Tibial nerve (tissue), 4 donors: ENCODE measurements around the gene TMEM253. TPM values are rescaled to one million over a fixed set of nuclear protein-coding genes. Genes with fewer than 3 reads are reported as not detected.

Experiments used
- DNase-seq, 2 donors: peaks; one replicate each; pipeline ENCODE4 v3.0.0-alpha.2; 2019; ENCODE audit warnings: low spot score in 2 of 2
- H3K27ac ChIP-seq, 4 donors: fragments of 200-600 bp; sonication (generic) in 3 of 4; one replicate each; pipeline ENCODE4 v1.5.1; 2017 to 2019; ENCODE audit warnings: mild to moderate bottlenecking in 1 of 4
- H3K27me3 ChIP-seq, 2 donors: fragments of 200-600 bp; sonication (generic) in 1 of 2; one replicate each; pipeline versions ENCODE4 v1.5.1 to v1.6.0; 2017 to 2019
- H3K36me3 ChIP-seq, 3 donors: fragments of 200-600 bp; sonication (generic); one replicate each; pipeline ENCODE4 v1.5.1; 2018 to 2019
- H3K4me1 ChIP-seq, 4 donors: fragments of 200-600 bp; sonication (generic) in 3 of 4; one replicate each; pipeline ENCODE4 v1.5.1; 2017 to 2019
- H3K4me3 ChIP-seq, 4 donors: fragments of 200-600 bp; sonication (generic) in 3 of 4; one replicate each; pipeline ENCODE4 v1.5.1; 2017 to 2019; ENCODE audit warnings: mild to moderate bottlenecking in 1 of 4, moderate library complexity in 1 of 4
- H3K9me3 ChIP-seq, 4 donors: fragments of 200-600 bp; sonication (generic) in 3 of 4; one replicate each; pipeline ENCODE4 v1.5.1; 2017 to 2019
- EP300 ChIP-seq, 2 donors: sonication (generic); formaldehyde crosslinking; IDR thresholded peaks; one replicate each; pipeline ENCODE4 v1.6.1; 2017; ENCODE audit warnings: antibody characterized with exemption in 2 of 2, mild to moderate bottlenecking in 1 of 2
- POLR2A ChIP-seq, 2 donors: fragments of 450-650 bp; IDR thresholded peaks; one replicate each; pipeline ENCODE4 v1.6.1; 2017; ENCODE audit warnings: antibody characterized with exemption in 2 of 2, mild to moderate bottlenecking in 2 of 2, moderate library complexity in 2 of 2
- WGBS, 2 donors: methylation state at CpG; one replicate each; pipeline ENCODE4 v1.1.5; 2018; 5-methylcytosine and 5-hydroxymethylcytosine counted together
- total RNA-seq, 4 donors: library from RNA; depleted of rRNA; stranded (reverse); fragments of >200 nt; gene quantifications; one replicate each; pipeline ENCODE4 v1.1.0, GENCODE V29; 2016
- TF ChIP-seq, protein P1 (sequence below), 5 experiments: fragments of 200-600 bp in 3 of 5; fragments of 450-650 bp in 2 of 5; sonication (generic) in 3 of 5; IDR thresholded peaks; one replicate each; pipeline ENCODE4 v1.5.1; 2016 to 2019; ENCODE audit warnings: antibody characterized with exemption in 5 of 5, mild to moderate bottlenecking in 3 of 5, moderate library complexity in 2 of 5

Gene TMEM253
- total RNA-seq, 4 donors from 2014 or later: 0.44 to 0.63 TPM; not detected in 2

DNA sequence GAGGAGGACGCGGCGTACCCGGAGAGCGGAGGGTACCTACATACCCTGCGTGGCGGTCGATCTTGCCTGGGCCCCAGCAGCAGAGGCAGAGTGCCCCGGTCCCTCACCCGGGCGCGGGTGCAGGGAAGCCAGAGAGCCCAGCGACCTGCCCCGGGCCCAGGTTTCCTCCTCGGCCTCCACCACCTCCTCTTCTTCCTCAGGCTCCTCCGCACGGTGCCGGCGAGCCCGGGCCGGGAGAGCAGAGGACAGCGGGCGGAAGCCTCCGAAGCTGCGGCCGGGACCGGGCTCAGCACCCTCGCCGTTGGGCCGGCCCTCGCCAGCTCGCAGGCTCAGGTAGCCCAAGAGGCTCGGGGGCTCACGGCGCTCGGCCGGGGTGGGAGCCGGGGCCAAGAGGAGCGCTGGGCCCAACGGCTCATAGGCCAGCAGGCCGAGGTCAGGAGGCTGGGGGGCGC, 9.0 kb upstream of the TMEM253 start:
- no peak overlapping the region for H3K4me3 ChIP-seq
- no peaks in the 10 kb centered on the region for H3K27me3 ChIP-seq
- 78 to 86% methylated on average over 39 to 40 of the region's 42 CpGs for WGBS, 2 donors
- no peaks in the 10 kb centered on the region for H3K9me3 ChIP-seq
- peaks cover 0 to 76% (median 13%) of the 10 kb centered on the region in 4 donors for H3K4me1 ChIP-seq
- H3K27ac ChIP-seq: peak overlapping the region; percentile 31 to 97 (median 66)
- no peak for TF ChIP-seq POLR2A (IDR thresholded peaks at IDR 0.05)
- no peak for TF ChIP-seq EP300 (IDR thresholded peaks at IDR 0.05)
- TF ChIP-seq, protein P1, sequence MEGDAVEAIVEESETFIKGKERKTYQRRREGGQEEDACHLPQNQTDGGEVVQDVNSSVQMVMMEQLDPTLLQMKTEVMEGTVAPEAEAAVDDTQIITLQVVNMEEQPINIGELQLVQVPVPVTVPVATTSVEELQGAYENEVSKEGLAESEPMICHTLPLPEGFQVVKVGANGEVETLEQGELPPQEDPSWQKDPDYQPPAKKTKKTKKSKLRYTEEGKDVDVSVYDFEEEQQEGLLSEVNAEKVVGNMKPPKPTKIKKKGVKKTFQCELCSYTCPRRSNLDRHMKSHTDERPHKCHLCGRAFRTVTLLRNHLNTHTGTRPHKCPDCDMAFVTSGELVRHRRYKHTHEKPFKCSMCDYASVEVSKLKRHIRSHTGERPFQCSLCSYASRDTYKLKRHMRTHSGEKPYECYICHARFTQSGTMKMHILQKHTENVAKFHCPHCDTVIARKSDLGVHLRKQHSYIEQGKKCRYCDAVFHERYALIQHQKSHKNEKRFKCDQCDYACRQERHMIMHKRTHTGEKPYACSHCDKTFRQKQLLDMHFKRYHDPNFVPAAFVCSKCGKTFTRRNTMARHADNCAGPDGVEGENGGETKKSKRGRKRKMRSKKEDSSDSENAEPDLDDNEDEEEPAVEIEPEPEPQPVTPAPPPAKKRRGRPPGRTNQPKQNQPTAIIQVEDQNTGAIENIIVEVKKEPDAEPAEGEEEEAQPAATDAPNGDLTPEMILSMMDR (IDR thresholded peaks at IDR 0.05): no peak
- peaks cover 0 to 64% (median 0%) of the 10 kb centered on the region in 3 donors for H3K36me3 ChIP-seq
- no peak for DNase-seq

DNA sequence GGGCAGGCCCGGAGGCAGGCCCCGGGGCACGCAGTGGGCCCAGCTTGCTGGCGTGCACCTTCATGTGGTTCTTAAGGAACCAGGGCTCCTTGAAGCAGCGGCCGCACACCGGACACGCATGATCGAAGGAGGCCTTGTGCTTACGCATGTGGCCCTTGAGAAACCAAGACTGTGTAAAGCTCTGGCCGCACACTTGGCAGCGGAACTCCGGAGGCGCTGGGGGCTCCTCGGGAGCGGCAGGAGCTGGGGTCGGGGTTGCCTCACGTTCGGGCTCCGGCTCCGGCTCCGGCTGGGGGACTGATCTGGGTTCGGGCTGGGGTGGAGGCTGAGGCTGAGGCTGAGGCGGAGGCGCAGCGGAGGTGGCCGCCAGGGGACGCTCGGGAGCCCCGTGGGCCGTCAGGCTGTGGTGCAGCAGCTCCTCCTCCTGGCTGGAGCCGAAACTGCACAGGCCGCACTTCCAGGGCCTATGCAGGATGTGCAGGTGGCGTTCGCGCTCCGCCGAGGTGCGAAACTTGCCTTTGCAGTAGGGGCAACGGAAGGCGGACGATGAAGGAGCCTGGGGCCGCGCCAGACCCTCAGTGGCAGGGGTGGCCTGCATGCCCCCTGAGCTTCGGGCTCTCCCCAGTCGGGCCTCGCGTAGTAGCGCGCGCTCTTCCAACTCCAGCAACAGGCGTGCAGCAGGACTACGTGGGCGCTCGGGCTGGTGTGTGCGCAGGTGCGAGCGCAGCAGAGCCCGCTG, 8.4 kb upstream of the TMEM253 start:
- peaks cover 0 to 77% (median 13%) of the 10 kb centered on the region in 4 donors for H3K4me1 ChIP-seq
- DNase-seq: peak; percentile 67 to 81
- no peak overlapping the region for H3K4me3 ChIP-seq
- peak in 1 of 2 donors; percentile 59 for TF ChIP-seq EP300 (IDR thresholded peaks at IDR 0.05)
- TF ChIP-seq POLR2A (IDR thresholded peaks at IDR 0.05): peak in 1 of 2 donors; percentile 15
- TF ChIP-seq, protein P1 (IDR thresholded peaks at IDR 0.05): peak; percentile 100
- H3K9me3 ChIP-seq: no peaks in the 10 kb centered on the region
- H3K27ac ChIP-seq: peak overlapping the region; percentile 31 to 97 (median 66)
- no peaks in the 10 kb centered on the region for H3K27me3 ChIP-seq
- peaks cover 0 to 58% (median 0%) of the 10 kb centered on the region in 3 donors for H3K36me3 ChIP-seq
- WGBS, 2 donors: 31 to 40% methylated on average over 40 to 44 of the region's 59 CpGs

DNA sequence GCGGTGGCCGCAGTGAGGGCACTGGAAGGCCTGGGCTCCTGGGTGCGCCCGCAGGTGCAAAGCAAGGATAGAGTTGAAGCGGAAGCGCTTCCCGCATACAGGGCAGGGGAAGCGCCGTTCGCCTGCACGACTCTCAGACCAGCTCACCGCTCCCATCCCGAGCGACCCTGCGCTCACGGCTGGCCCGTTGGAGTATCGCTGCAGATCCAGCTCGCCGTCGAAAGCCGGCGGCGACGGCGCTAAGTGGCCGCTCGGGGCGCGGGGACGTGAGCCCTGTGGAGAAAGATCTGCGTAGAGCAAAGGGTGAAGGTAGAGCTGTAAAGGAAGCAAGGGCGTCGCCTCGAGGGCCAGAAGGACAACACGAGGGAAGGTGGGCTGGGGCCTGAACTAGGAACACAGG, 7.8 kb upstream of the TMEM253 start:
- Histone ChIP-seq H3K4me3 (no peak overlapping the region), H3K9me3 (no peaks in the 10 kb centered on the region), H3K36me3 (peaks cover 0 to 52% (median 0%) of the 10 kb centered on the region in 3 donors), H3K4me1 (peaks cover 0 to 78% (median 12%) of the 10 kb centered on the region in 4 donors), H3K27me3 (no peaks in the 10 kb centered on the region), H3K27ac (peak overlapping the region in 1 of 4 donors; percentile 97)
- DNase-seq: no peak
- no peak for TF ChIP-seq EP300 (IDR thresholded peaks at IDR 0.05)
- no peak for TF ChIP-seq POLR2A (IDR thresholded peaks at IDR 0.05)
- TF ChIP-seq, protein P1 (IDR thresholded peaks at IDR 0.05): no peak
- 74 to 80% methylated on average over 36 of the region's 36 CpGs for WGBS, 2 donors

DNA sequence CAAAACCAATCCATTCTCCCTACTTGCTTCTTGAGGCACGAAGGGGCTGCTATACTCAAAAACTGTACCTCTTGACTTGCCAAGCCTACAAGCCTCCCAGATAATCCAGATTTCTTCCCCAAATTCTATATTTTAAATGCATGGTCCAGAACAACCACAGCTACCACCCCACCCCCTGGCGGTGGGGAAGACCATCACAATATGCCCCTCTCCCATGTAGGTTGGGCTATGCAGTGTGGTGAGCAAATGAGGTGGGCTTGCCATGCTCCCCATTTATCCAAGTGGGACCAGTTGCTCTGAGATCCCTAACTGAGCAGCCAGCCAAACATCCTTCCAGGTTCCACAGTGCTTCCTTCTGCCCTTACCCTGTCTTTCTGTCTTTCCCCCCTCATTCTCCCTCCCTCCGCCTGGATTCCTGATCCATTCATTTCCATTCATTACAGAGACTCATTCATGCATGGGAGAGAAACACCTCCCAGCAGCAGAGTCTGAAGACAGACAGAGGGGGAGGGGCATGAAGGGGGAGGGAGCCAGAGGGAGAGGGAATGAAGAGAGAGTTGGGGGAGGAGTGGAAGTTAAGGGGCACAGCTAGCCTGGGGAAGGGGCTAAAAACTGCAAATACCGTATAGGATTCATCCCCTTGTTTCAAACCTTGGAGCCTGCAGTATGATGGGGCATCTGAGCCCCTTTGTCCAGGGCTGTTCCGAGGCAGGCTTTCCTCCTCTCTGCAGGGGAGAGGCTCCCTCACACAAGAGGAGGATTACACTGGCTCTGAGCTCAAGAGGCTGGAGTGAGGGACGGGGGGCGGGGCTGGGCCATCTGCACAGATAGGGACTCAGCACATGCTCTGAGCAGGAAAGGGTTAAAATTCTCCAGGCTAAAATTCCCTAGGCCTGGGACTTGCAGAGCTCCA, 6.8 kb upstream of the TMEM253 start:
- Histone ChIP-seq H3K27me3 (no peaks in the 10 kb centered on the region), H3K9me3 (no peaks in the 10 kb centered on the region), H3K4me3 (no peak overlapping the region), H3K27ac (peak overlapping the region in 2 of 4 donors; percentile 77 to 97), H3K4me1 (peaks cover 0 to 78% (median 13%) of the 10 kb centered on the region in 4 donors), H3K36me3 (peaks cover 0 to 43% (median 0%) of the 10 kb centered on the region in 3 donors)
- WGBS, 2 donors: 36 to 45% methylated on average over 6 to 7 of the region's 7 CpGs
- no peak for TF ChIP-seq EP300 (IDR thresholded peaks at IDR 0.05)
- TF ChIP-seq POLR2A (IDR thresholded peaks at IDR 0.05): no peak
- TF ChIP-seq, protein P1 (IDR thresholded peaks at IDR 0.05): no peak
- DNase-seq: no peak
